SIG-M5 (cell line): ENCODE results near the gene GSS.
A peak's percentile ranks its signal among the peaks of the same experiment; 100 is the strongest.
"Not testable (repeated sequence)": the region's sequence is repeated elsewhere in the genome, so short reads cannot be mapped to it uniquely, and the experiment has no call there.

Experiments
- DNase-seq: peaks from one replicate; lab custom pipeline; 2025; lab: John Stamatoyannopoulos, UW

The GSS gene

GRCh38 chr20:34907616-34908469 is 47.8 kb downstream of the GSS start:
- no peak for DNase-seq

GRCh38 chr20:34904202-34904621 is 51.4 kb downstream of the GSS start:
- DNase-seq = no peak

DNA sequence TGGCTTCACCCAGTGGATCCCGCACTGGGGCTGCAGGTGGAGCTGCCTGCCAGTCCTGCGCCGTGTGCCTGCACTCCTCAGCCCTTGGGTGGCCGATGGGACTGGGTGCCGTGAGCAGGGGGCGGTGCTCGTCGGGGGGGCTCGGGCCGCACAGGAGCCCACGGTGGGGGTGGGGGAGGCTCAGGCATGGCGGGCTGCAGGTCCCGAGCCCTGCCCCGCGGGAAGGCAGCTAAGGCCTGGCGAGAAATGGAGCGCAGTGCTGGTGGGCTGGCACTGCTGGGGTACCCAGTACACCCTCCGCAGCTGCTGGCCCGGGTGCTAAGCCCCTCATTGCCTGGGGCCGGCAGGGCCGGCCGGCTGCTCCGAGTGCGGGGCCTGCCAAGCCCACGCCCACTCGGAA is 56.9 kb downstream of the GSS start:
- DNase-seq = not testable (repeated sequence)

- not testable (repeated sequence) for DNase-seq
These were observed 57.5 kb downstream of the GSS start for GRCh38 chr20:34898129-34898528.

DNA sequence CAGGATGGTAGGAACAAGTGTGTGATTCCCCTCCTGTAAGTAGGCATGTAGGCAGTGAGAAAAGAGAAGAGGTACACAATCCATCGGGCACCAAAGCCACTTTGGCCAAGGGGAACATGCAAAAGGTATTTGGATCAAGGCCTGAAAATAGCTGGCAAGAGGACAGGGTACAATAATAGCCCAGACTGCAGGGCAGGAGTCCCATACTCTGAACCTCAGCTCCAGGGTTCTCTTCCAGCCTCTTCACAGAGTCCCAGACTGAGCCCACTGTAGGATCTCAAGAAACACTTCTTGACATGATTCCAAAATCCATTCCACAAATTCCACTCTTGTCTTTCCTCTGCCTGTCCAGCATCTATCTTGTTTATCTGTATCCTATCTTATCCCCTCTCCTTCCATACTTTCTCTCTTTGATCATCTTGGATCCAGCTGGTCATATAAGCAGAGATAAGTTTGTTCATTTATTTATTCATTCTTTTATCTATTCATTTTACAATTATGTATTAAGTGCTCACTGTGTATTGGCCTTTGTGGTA is 59.5 kb downstream of the GSS start:
- DNase-seq = no peak

DNA sequence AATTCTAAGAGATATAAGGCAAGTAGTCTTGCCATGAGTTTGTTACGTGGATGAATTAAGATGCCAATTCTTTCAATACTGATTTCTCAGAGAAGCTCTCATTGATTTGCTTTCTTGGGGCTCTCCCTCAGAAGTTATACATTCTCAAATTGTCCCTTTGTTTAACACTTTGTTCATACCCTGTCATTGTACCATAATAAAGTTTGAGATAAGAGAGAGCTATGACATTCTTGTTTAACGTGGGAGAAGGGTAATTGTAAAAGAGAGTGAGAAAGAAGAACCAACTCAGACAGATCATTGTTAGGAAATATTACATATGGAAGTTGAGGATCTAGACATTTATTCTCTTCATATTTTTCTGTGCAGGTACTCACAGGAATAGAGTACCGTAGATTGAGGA is 60.1 kb downstream of the GSS start:
- no peak for DNase-seq

GRCh38 chr20:34894723-34895122 is 60.9 kb downstream of the GSS start:
- no peak for DNase-seq

DNA sequence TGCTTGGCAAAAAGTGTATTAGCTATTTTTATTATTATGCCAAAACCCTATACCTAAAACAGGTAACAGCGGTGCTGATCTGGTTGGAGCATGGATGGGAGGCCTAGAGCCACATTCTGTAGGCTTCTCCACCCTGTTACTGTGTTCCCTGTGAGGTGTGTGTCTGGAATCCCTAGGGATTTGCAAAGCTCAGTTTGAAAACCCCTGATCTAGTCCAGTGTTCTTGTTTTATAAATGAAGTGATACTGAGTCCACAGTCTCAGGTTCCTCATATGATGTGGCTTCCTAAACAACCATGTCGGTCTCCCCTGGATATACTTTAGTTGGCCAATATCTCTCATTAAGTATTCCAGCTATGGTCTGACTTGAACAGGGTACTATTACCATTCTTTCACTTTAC is 62.9 kb downstream of the GSS start:
- no peak for DNase-seq

GRCh38 chr20:34891166-34892062 is 64.2 kb downstream of the GSS start:
- peak; percentile 84 for DNase-seq

DNA sequence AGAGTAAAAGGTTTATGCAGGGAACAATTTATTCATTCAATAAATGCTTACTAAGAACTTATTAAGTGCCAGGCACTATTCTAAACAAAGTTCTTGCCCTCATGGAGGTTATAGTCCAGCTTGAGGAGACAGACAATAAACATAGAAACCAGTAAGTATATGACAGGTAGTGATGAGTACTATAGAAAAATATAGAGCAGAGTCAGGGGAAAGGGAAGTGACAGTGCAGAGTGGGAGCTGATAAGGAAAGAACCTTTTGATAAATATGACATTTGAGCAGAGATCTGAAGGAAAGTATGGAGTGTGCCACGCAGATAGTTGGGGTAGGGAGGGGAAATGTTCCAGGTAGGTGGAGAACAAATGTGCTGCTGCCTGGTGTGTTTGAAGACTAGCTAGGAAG is 67.1 kb downstream of the GSS start:
- no peak for DNase-seq

- DNase-seq = no peak
These were observed 68.6 kb downstream of the GSS start for GRCh38 chr20:34887023-34887422.

- no peak for DNase-seq
These were observed 69.5 kb downstream of the GSS start for GRCh38 chr20:34886122-34886521.

- DNase-seq = no peak
These were observed 71.3 kb downstream of the GSS start for GRCh38 chr20:34884260-34884659.

- DNase-seq = no peak
These were observed 71.8 kb downstream of the GSS start for GRCh38 chr20:34883809-34884208.

- DNase-seq = no peak
These were observed 72.4 kb downstream of the GSS start for GRCh38 chr20:34883087-34883688.

DNA sequence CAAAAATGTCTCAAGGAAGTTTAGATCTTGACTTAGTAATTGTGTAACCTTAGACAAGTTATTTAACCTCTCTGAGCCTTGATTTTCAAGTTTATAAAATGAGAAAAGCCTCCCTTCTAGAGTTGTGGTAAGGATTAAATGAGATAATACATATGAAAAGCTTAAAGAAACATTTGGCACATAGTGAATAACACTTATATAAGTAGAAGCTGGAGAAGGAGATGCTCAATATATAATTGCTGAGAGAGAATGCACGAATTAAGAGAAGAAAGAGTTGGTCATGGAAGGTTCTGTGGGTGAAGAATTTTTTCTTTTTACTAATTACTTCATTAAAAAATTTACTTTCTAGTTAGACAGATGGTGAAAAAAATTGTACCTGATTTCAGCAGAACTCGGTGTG is 73.9 kb downstream of the GSS start:
- no peak for DNase-seq

DNA sequence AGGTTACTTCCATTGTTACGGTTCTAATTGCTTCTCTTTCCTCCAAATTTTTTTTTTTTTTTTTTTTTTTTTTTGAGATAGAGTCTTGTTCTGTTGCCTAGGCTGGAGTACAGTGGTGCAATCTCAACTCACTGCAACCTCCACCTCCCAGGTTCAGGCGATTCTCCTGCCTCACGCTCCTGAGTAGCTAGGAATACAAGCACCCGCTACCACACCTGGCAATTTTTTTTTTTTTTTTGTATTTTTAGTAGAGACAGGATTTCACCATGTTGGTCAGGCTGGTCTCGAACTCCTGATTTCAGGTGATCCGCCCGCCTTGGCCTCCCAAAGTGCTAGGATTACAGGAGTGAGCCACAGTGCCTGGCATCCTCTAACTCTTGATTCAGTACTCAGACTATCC is 74.6 kb downstream of the GSS start:
- DNase-seq = not testable (repeated sequence)

DNA sequence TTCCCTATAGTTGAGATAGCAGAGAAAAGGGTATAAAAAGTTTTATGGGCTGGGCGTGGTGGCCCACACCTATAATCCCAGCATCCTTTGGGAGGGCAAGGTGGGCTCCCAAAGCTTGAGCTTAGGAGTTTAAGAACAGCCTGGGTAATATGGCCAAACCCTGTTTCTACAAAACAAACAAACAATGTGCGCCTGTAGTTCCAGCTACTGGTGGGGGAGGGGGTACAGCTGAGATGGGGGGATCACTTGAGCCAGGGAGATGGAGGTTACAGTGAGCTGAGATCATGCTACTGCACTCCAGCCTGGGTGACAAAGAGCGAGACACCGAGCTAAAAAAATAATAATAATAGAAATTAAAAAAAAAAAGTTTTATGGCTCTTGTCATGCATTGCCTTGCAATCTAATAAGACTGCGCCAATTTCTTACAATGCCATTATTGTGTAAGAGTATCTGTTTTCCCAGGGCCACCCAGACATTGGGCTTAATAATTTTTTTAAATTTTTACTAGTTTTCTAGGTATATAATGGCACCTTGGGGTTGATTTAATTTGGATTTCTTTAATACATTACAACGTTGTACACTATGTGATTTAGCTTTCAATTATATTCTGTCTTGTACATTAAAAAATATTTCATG is 75.3 kb downstream of the GSS start:
- DNase-seq = no peak
